ENCODE data around the gene KRTAP19-7. TPM values are rescaled to one million over a fixed set of nuclear protein-coding genes. Genes with fewer than 3 reads are reported as not detected.

Gene KRTAP19-7
- total RNA-seq, 1 experiment from 2014 or later = not detected

- intact Hi-C loops (cut with micrococcal nuclease; ENCODE audit: unreplicated experiment) (no loop called here), in situ Hi-C loops (cut with HindIII; ENCODE audit: low pct_unique_long_range_greater_than_20kb, low sequenced_read_pairs) (no loop called here)
- Histone ChIP-seq H3K9me3 (ENCODE audit: control insufficient read depth, insufficient read depth, low read depth, low read length) (no peaks in the 10 kb centered on the region), H3K27me3 (ENCODE audit: control insufficient read depth, insufficient read depth, low read length) (no peaks in the 10 kb centered on the region), H3K4me3 (ENCODE audit: low read depth in 2 of 2, low read length in 2 of 2) (no peak overlapping the region), H3K27ac (ENCODE audit: low read length) (no peak overlapping the region), H3K4me1 (ENCODE audit: control insufficient read depth, insufficient read depth, low read length) (no peaks in the 10 kb centered on the region), H3K36me3 (ENCODE audit: control insufficient read depth, insufficient read depth, low read length) (no peaks in the 10 kb centered on the region)
- no TSS peak for BruUV-seq (replicated peaks)
- ATAC-seq (no peak), DNase-seq (ENCODE audit: low read depth, low spot score) (no peak)
- TF ChIP-seq POLR2AphosphoS5 (IDR thresholded peaks at IDR 0.05; ENCODE audit: low read depth, low read length) = no peak
- ChIA-PET POLR2A (no interaction called here), CTCF (no interaction called here)
Measured at GRCh38 chr21:30515681-30516080, 45.4 kb downstream of the KRTAP19-7 start.

Other genes with a start within 250 kb of the KRTAP19-7 start
- not detected for gene KRTAP26-1, start 241.0 kb downstream of the KRTAP19-7 start, total RNA-seq (2021; ENCODE audit: unreplicated experiment)
- not detected for gene KRTAP27-1, start 223.6 kb downstream of the KRTAP19-7 start, total RNA-seq (2021; ENCODE audit: unreplicated experiment)
- not detected for gene KRTAP23-1, start 212.7 kb downstream of the KRTAP19-7 start, total RNA-seq (2021; ENCODE audit: unreplicated experiment)
- gene KRTAP13-2, start 189.0 kb downstream of the KRTAP19-7 start, total RNA-seq (2021; ENCODE audit: unreplicated experiment) = not detected
- gene KRTAP13-1, start 165.3 kb downstream of the KRTAP19-7 start, total RNA-seq (2021; ENCODE audit: unreplicated experiment) = not detected
- not detected for gene KRTAP13-3, start 135.4 kb downstream of the KRTAP19-7 start, total RNA-seq (2021; ENCODE audit: unreplicated experiment)
- not detected for gene KRTAP13-4, start 131.1 kb downstream of the KRTAP19-7 start, total RNA-seq (2021; ENCODE audit: unreplicated experiment)
- not detected for gene KRTAP15-1, start 121.0 kb downstream of the KRTAP19-7 start, total RNA-seq (2021; ENCODE audit: unreplicated experiment)
- gene KRTAP19-1, start 80.9 kb downstream of the KRTAP19-7 start, total RNA-seq (2021; ENCODE audit: unreplicated experiment) = not detected
- gene KRTAP19-2, start 73.9 kb downstream of the KRTAP19-7 start, total RNA-seq (2021; ENCODE audit: unreplicated experiment) = not detected
- not detected for gene KRTAP19-3, start 69.3 kb downstream of the KRTAP19-7 start, total RNA-seq (2021; ENCODE audit: unreplicated experiment)
- gene KRTAP19-4, start 64.1 kb downstream of the KRTAP19-7 start, total RNA-seq (2021; ENCODE audit: unreplicated experiment) = not detected
- gene KRTAP19-5, start 59.2 kb downstream of the KRTAP19-7 start, total RNA-seq (2021; ENCODE audit: unreplicated experiment) = not detected
- gene KRTAP19-6, start 19.4 kb downstream of the KRTAP19-7 start, total RNA-seq (2021; ENCODE audit: unreplicated experiment) = not detected
- not detected for gene KRTAP22-2, start 29.1 kb upstream of the KRTAP19-7 start, total RNA-seq (2021; ENCODE audit: unreplicated experiment)
- gene KRTAP6-3, start 31.1 kb upstream of the KRTAP19-7 start, total RNA-seq (2021; ENCODE audit: unreplicated experiment) = not detected
- not detected for gene KRTAP6-2, start 37.6 kb upstream of the KRTAP19-7 start, total RNA-seq (2021; ENCODE audit: unreplicated experiment)
- not detected for gene KRTAP22-1, start 39.8 kb upstream of the KRTAP19-7 start, total RNA-seq (2021; ENCODE audit: unreplicated experiment)
- not detected for gene KRTAP6-1, start 52.6 kb upstream of the KRTAP19-7 start, total RNA-seq (2021; ENCODE audit: unreplicated experiment)
- gene KRTAP20-1, start 55.1 kb upstream of the KRTAP19-7 start, total RNA-seq (2021; ENCODE audit: unreplicated experiment) = not detected
- not detected for gene KRTAP20-4, start 59.3 kb upstream of the KRTAP19-7 start, total RNA-seq (2021; ENCODE audit: unreplicated experiment)
- not detected for gene KRTAP20-2, start 73.9 kb upstream of the KRTAP19-7 start, total RNA-seq (2021; ENCODE audit: unreplicated experiment)
- not detected for gene KRTAP20-3, start 81.5 kb upstream of the KRTAP19-7 start, total RNA-seq (2021; ENCODE audit: unreplicated experiment)
- not detected for gene KRTAP21-3, start 157.5 kb upstream of the KRTAP19-7 start, total RNA-seq (2021; ENCODE audit: unreplicated experiment)
- gene KRTAP21-2, start 185.9 kb upstream of the KRTAP19-7 start, total RNA-seq (2021; ENCODE audit: unreplicated experiment) = not detected
- not detected for gene KRTAP21-1, start 194.1 kb upstream of the KRTAP19-7 start, total RNA-seq (2021; ENCODE audit: unreplicated experiment)

Measured in Panc1 (cell line).